H9 (cell line): ENCODE results near the gene CSMD2. TPM values are rescaled to one million over a fixed set of nuclear protein-coding genes. Genes with fewer than 3 reads are reported as not detected.

Experiments
- DNase-seq: peaks from one replicate; pipeline ENCODE4 v3.0.0-alpha.2; 2017
- H2AFZ ChIP-seq: one replicate; pipeline ENCODE4 v1.6.1; 2013; ENCODE audit warnings: mild to moderate bottlenecking, low read length, control low read depth, moderate library complexity
- H2AK5ac ChIP-seq: 2 replicates; pipeline ENCODE4 v1.6.1; 2013; ENCODE audit warnings: low read length, control low read depth, mixed read lengths; ENCODE audit not compliant: insufficient read length
- H2BK120ac ChIP-seq: one replicate; pipeline ENCODE4 v1.6.1; 2013; ENCODE audit warnings: low read depth, mild to moderate bottlenecking, low read length, control low read depth, inconsistent platforms; ENCODE audit not compliant: poor library complexity, severe bottlenecking
- H2BK12ac ChIP-seq: 2 replicates; pipeline ENCODE4 v1.6.1; 2013; ENCODE audit warnings: low read length, control low read depth, mixed read lengths, low read depth; ENCODE audit not compliant: insufficient read length
- H2BK15ac ChIP-seq: 2 replicates; pipeline ENCODE4 v1.6.1; 2013; ENCODE audit warnings: low read depth, low read length, control low read depth
- H2BK20ac ChIP-seq: one replicate; pipeline ENCODE4 v1.6.1; 2013; ENCODE audit warnings: low read depth, mild to moderate bottlenecking, low read length, control low read depth, inconsistent platforms; ENCODE audit not compliant: poor library complexity, severe bottlenecking
- H2BK5ac ChIP-seq: 2 replicates; pipeline ENCODE4 v1.6.1; 2013; ENCODE audit warnings: low read length, control low read depth, mixed read lengths; ENCODE audit not compliant: insufficient read length
- H3K14ac ChIP-seq: 2 replicates; pipeline ENCODE4 v1.6.1; 2013; ENCODE audit warnings: low read length, control low read depth; ENCODE audit not compliant: insufficient read depth
- H3K18ac ChIP-seq: 2 replicates; pipeline ENCODE4 v1.6.1; 2013; ENCODE audit warnings: low read depth, mild to moderate bottlenecking, mixed read lengths, low read length, control low read depth; ENCODE audit not compliant: insufficient read length
- H3K23ac ChIP-seq: 2 replicates; pipeline ENCODE4 v1.6.1; 2013; ENCODE audit warnings: low read length, control low read depth, mixed read lengths, low read depth; ENCODE audit not compliant: insufficient read length
- H3K23me2 ChIP-seq: 2 replicates; pipeline ENCODE4 v1.6.1; 2013; ENCODE audit warnings: low read depth, mild to moderate bottlenecking, mixed read lengths, low read length, control low read depth; ENCODE audit not compliant: insufficient read length, poor library complexity, severe bottlenecking
- H3K27ac ChIP-seq: 2 replicates; pipeline ENCODE4 v1.5.1; 2013; ENCODE audit warnings: low read length, control low read depth, mixed read lengths, low read depth; ENCODE audit not compliant: insufficient read length
- H3K27me3 ChIP-seq: 2 replicates; pipeline ENCODE4 v1.6.1; 2013; ENCODE audit warnings: low read length, control low read depth, inconsistent platforms; ENCODE audit not compliant: insufficient read depth
- H3K4ac ChIP-seq: 2 replicates; pipeline ENCODE4 v1.6.1; 2013; ENCODE audit warnings: low read depth, mild to moderate bottlenecking, control low read depth, inconsistent platforms, low read length, moderate library complexity
- H3K4me1 ChIP-seq: 2 replicates; pipeline ENCODE4 v1.6.1; 2013; ENCODE audit warnings: low read length, control low read depth, inconsistent platforms; ENCODE audit not compliant: insufficient read depth
- H3K4me2 ChIP-seq: 2 replicates; pipeline ENCODE4 v1.6.1; 2013; ENCODE audit warnings: low read length, control low read depth, mixed read lengths; ENCODE audit not compliant: insufficient read length, insufficient read depth
- H3K56ac ChIP-seq: 2 replicates; pipeline ENCODE4 v1.6.1; 2013; ENCODE audit warnings: low read depth, mild to moderate bottlenecking, mixed read lengths, low read length, control low read depth; ENCODE audit not compliant: insufficient read length
- H3K79me1 ChIP-seq: 2 replicates; pipeline ENCODE4 v1.6.1; 2013; ENCODE audit warnings: low read depth, mild to moderate bottlenecking, moderate library complexity, low read length, control low read depth, inconsistent platforms; ENCODE audit not compliant: insufficient read depth, poor library complexity, severe bottlenecking
- H3K79me2 ChIP-seq: 2 replicates; pipeline ENCODE4 v1.6.1; 2013; ENCODE audit warnings: low read length, control low read depth, inconsistent platforms; ENCODE audit not compliant: insufficient read depth
- H3K9ac ChIP-seq: 2 replicates; pipeline ENCODE4 v1.6.1; 2013; ENCODE audit warnings: low read length, control low read depth, mixed read lengths; ENCODE audit not compliant: insufficient read length; ENCODE audit errors: extremely low read depth
- H3K9me3 ChIP-seq: one replicate; pipeline ENCODE4 v1.6.1; 2013; ENCODE audit warnings: low read depth, low read length, inconsistent platforms; ENCODE audit not compliant: control insufficient read depth
- H3T11ph ChIP-seq: one replicate; pipeline ENCODE4 v1.6.1; 2013; ENCODE audit warnings: mild to moderate bottlenecking, low read length, control low read depth, inconsistent platforms
- H4K20me1 ChIP-seq: one replicate; pipeline ENCODE4 v1.6.1; 2013; ENCODE audit not compliant: control insufficient read depth, insufficient read length, insufficient read depth
- H4K5ac ChIP-seq: 2 replicates; pipeline ENCODE4 v1.6.1; 2013; ENCODE audit warnings: low read depth, mild to moderate bottlenecking, mixed read lengths, low read length, control low read depth; ENCODE audit not compliant: insufficient read length
- H4K8ac ChIP-seq: replicated peaks from 2 replicates; pipeline ENCODE4 v1.6.1; 2013; ENCODE audit warnings: low read length, control low read depth, mixed read lengths, low read depth; ENCODE audit not compliant: insufficient read length
- H4K91ac ChIP-seq: 2 replicates; pipeline ENCODE4 v1.6.1; 2013; ENCODE audit warnings: low read depth, mild to moderate bottlenecking, moderate library complexity, mixed read lengths, low read length, control low read depth; ENCODE audit not compliant: insufficient read length
- H3K27ac Mint-ChIP-seq, 3 experiments: 2 replicates in 2 of 3; 3 replicates in 1 of 3; pipeline ENCODE4 v1.8.0; 2020 to 2021; ENCODE audit warnings: mixed read lengths in 3 of 3, mild to moderate bottlenecking in 1 of 3, moderate library complexity in 1 of 3
- H3K27me3 Mint-ChIP-seq: 2 replicates; pipeline ENCODE4 v1.8.0; 2021; ENCODE audit warnings: low read depth, mild to moderate bottlenecking, moderate library complexity, mixed read lengths
- H3K36me3 Mint-ChIP-seq, 3 experiments: 2 replicates in 2 of 3; 3 replicates in 1 of 3; pipeline ENCODE4 v1.8.0; 2020 to 2021; ENCODE audit warnings: low read depth in 3 of 3, mixed read lengths in 3 of 3; ENCODE audit not compliant: insufficient read depth in 1 of 3
- H3K4me1 Mint-ChIP-seq, 2 experiments: 2 replicates each; pipeline ENCODE4 v1.8.0; 2020; ENCODE audit warnings: mixed read lengths in 2 of 2
- H3K4me3 Mint-ChIP-seq, 2 experiments: 2 replicates in 1 of 2; 3 replicates in 1 of 2; pipeline ENCODE4 v1.8.0; 2020 to 2021; ENCODE audit warnings: mild to moderate bottlenecking in 2 of 2, mixed read lengths in 2 of 2, moderate library complexity in 1 of 2
- H3K9me3 Mint-ChIP-seq, 2 experiments: 2 replicates in 1 of 2; 3 replicates in 1 of 2; pipeline ENCODE4 v1.8.0; 2020; ENCODE audit warnings: mild to moderate bottlenecking in 2 of 2, mixed read lengths in 2 of 2, moderate library complexity in 1 of 2
- CTCF ChIP-seq: fragments of 200-600 bp; sonication (generic); conservative IDR thresholded peaks from 3 replicates; pipeline ENCODE4 v1.8.0; 2021; ENCODE audit warnings: antibody characterized with exemption, mild to moderate bottlenecking
- WGBS: extraction: QIAGEN DNeasy Blood & Tissue Kit; methylation state at CpG from one replicate; pipeline ENCODE4 v1.1.7; 2013; ENCODE audit warnings: missing lambda C conversion rate, low lambda C conversion rate, mixed read lengths; ENCODE audit not compliant: insufficient read length; ENCODE audit errors: extremely low coverage; 5-methylcytosine and 5-hydroxymethylcytosine counted together
- total RNA-seq: library from RNA; stranded (reverse); gene quantifications from 2 replicates; pipeline ENCODE4 v1.2.1, GENCODE V29; 2021

The CSMD2 gene
- total RNA-seq, 1 experiment from 2014 or later = 6.4 TPM

DNA sequence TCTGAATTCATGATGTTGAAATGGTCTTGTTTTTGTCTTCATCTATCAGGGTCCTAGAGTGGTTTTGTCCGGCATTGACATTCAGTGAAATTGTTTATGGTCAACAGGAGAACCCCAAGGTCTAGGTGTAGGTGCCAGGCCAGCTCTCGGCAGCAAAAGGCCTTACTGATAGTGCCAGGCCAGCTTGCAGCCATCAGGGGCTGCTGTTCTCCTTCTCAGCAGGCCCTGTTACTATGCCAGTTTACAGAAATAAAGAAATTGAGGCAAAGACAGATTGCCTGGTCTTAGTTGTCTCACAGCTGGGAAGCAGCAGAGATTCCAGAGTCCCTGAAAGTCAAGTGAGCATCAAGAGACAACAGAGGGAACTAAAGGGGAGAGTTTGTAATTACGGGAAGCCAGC lies 289.2 kb downstream of the CSMD2 start:
- Histone ChIP-seq H3K23me2 (no peaks in the 10 kb centered on the region), H3K56ac (no peak overlapping the region), H3K9ac (no peak overlapping the region), H2BK120ac (no peak overlapping the region), H3K4ac (no peak overlapping the region), H3T11ph (no peak overlapping the region), H3K4me2 (no peak overlapping the region), H4K20me1 (no peaks in the 10 kb centered on the region), H3K9me3 (no peaks in the 10 kb centered on the region), H3K27me3 (no peaks in the 10 kb centered on the region), H3K18ac (no peak overlapping the region), H2BK15ac (no peak overlapping the region), H2BK12ac (no peak overlapping the region), H2AFZ (no peak overlapping the region), H2BK20ac (no peak overlapping the region), H2BK5ac (no peak overlapping the region), H3K27ac (no peak overlapping the region), H3K79me2 (no peaks in the 10 kb centered on the region), H3K23ac (no peak overlapping the region), H3K14ac (no peak overlapping the region), H2AK5ac (no peak overlapping the region), H3K4me1 (no peaks in the 10 kb centered on the region), H4K91ac (no peak overlapping the region), H4K8ac (no peak overlapping the region), H4K5ac (no peak overlapping the region), H3K79me1 (no peaks in the 10 kb centered on the region)
- Mint-ChIP-seq H3K27me3 (peaks cover 8% of the 10 kb centered on the region), H3K9me3 (peaks cover 3 to 4% of the 10 kb centered on the region in 2 experiments; a peak in 2 of 5 replicates), H3K36me3 (peaks cover 0 to 5% (median 4%) of the 10 kb centered on the region in 3 experiments; a peak in 4 of 7 replicates), H3K4me1 (peaks cover 8 to 11% of the 10 kb centered on the region in 2 experiments), H3K27ac (peak overlapping the region in 2 of 3 experiments; percentile 55 to 87; a peak in 1 of 7 replicates), H3K4me3 (no peak overlapping the region)
- WGBS = no CpG with 5 or more reads among the region's 3 CpGs
- no peak for DNase-seq
- peak; percentile 28; the same call in 1 of the 3 replicates for TF ChIP-seq CTCF
